Hypothalamus (tissue), 51 donors: ENCODE data around the gene CLTA.

ENCODE experiments used
- DNase-seq, 51 donors: peaks; one replicate each; lab custom pipeline; 2025; lab: John Stamatoyannopoulos, UW

Gene CLTA, protein sequence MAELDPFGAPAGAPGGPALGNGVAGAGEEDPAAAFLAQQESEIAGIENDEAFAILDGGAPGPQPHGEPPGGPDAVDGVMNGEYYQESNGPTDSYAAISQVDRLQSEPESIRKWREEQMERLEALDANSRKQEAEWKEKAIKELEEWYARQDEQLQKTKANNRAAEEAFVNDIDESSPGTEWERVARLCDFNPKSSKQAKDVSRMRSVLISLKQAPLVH

GRCh38 chr9:36190388-36191289, at the start of gene CLTA:
TSS of gene CLTA (plus strand) at chr9:36190921. CDS start at chr9:36191057, 136 bp downstream.
- DNase-seq, result peak; percentile 69 to 99 (median 96)

DNA sequence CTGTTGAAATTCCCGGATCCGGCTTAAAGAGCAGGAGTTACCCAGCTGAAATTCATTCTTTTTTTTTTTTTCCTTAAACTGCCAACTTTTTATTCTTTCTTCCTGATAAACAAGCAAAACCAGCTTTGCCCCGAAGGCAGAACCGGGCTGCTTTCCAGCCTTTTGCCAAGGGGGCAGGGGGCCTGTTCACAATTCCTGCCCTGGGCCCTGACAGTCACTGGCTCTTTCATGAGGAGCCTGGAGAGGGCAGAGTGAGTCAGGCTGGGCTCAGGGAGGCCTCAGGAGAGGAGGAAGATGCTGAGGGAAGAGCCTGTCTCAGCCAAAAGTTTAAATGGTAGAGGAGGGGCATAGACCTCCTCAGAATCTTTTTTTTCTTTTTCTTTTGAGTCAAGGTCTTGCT, 49.4 kb upstream of the CLTA start:
- DNase-seq, result peak in 12 of 51 donors; percentile 7 to 58 (median 38)

- no peak for DNase-seq
These were observed 49.0 kb upstream of the CLTA start for GRCh38 chr9:36141761-36142160.

DNA sequence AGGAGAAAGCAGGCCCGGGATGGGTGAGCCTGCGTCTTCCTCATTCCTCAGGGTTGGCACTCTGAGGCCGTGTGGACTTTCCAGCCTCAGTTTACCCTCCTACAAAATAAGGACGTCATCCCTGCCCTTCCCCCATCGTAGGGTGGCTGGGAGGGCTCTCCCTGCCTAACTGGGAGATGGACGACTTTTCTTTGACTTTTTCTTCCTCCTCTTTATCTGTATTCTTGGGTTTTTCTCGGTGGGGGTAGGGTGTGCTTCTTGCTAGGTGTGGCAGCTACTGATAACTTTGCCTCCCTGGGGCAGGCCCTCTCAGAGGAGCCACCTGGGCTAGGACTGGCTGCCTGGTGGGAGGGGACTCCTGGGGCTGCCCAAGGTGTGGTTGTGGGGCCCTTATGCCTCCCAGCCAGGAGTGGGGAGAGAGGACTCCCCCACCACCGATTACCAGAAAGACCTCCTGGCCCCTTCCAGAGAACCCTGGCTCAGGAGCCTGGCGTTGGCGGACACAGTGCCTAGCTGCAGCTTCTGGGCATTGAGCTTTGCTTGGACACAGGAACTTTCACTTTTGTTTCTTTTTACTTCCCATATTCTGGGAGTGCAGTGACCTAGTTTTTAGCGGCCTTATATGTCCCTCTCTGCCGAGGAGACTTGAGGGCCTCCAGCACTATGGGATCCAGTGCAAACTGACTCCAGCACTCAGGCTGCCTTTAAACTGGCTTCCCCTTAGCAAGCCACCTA, 48.0 kb upstream of the CLTA start:
- peak in 13 of 51 donors; percentile 13 to 44 (median 30) for DNase-seq

DNA sequence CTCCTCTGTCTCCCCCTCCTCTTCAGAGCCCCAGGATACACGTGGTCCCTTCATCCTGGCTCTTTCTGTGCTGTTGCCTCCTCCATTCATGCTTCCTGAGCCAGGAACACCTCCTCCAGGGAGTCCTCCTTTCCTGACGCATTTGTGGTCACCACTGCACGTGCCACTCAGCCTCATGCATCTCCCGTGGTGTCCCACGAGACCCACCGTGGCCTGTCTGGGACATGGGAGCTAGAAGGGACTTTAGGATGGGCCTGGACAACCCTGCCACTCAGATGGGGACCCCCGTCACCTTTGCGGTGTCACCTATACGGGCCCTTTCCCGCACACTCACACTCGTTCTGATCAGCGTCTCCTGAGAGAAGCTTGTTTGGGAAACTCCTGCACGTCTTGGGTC, 47.5 kb upstream of the CLTA start:
- no peak for DNase-seq

- DNase-seq, result no peak
These were observed 46.1 kb upstream of the CLTA start for GRCh38 chr9:36144309-36145232.

DNA sequence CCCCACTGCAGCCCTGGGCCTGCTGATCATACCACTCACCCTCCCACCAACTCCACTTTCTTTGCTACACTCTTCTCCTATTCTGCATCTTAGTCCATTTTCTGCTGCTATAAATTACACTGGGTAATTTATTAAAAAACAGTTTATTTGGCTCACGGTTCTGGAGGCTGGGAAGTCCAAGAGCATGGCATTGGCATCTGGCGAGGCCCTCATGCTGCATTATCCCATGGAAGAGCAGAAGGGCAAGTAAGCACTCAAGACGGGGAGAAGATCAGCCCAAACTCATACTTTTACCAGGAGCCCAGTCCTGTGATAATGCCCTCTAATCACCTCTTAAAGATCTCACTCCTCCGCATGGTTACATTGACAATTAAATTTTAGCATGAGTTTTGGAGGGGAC, 44.8 kb upstream of the CLTA start:
- no peak for DNase-seq

DNA sequence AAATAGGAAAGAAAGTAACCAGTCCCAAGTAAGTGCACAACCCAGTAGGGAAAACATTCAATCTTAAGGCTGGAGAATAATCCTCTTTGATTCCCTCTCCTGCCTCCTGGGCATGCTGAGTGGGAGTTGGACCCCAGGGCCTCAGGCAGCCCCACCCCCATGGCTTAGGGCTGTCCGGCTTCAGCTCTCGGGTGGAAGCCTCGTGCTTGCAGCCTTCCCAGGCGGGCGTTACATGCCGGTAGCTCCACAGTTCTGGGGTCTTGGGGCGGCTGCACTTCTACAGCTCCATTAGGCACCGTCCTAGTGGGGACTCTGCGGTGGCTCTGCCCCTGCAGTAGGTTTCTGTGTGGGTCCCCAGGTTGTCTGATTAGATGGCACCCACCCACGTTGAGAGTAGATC, 44.1 kb upstream of the CLTA start:
- DNase-seq, result no peak

DNA sequence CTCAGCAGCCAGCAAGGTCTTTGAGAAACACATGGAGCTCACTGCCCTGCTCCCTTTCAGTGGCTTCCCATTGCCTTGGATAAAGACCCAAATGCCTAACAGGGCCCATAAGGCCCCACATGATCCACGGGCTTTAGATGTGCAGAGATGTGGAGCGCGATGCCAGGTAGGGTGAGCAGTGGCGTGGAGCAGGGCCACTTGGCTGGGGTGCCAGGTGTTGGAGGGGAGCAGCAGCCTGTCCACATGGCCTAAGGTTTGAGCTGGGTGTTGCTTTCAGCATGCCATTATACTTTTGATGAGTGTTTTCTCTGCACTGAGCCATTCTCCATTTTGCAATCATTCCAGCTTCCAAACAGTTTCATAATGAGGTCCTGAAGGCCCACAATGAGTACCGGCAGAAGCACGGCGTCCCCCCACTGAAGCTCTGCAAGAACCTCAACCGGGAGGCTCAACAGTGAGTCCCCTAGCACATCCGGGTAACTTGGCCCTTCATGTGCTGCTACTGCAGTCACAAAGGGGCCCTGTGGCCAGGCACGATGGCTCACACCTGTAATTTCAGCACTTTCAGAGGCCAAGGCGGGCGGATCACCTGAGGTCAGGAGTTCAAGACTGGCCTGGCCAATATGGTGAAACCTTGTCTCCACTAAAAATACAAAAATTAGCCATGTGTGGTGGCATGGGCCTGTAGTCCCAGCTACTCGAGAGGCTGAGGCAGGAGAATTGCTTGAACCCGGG, 43.1 kb upstream of the CLTA start:
- DNase-seq, result no peak

- peak; percentile 47 to 99 (median 89) for DNase-seq
These were observed 42.2 kb upstream of the CLTA start for GRCh38 chr9:36148311-36149051.

- DNase-seq, result peak in 5 of 51 donors; percentile 11 to 61 (median 37)
These were observed 41.5 kb upstream of the CLTA start for GRCh38 chr9:36149197-36149596.

DNA sequence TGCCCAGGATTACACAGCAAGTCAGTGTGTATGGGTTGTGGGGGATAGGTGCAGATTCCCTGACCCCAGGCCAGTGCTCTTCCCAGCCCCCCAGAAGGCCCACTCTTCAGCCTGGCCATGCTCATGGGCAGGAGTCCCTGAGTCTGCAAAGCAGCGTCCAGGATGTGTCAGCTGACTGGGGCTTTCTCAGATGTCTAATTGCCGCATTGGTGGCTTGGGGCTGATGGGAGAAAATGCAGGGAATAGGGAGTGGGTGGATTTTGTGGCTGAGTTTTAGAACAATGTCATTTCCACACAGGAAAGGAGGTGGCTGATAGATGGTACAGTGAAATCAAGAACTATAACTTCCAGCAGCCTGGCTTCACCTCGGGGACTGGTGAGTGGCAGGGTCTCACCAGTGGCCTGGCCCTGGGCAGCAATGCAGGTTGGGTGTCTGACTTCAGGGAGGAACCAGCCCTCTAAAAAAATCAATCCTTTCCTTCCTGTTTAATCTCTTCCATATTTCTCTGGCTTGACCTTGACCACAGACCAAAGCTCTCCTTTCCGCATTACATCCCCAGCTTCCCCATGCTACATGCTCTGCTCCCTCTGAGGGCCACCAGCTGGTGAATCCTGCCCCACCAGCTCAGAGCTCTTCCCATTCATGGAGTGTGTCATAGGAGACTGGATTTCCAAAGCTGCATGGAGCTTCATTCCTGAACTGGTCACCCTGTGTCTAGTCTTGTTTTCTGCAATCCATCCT, 40.0 kb upstream of the CLTA start:
- DNase-seq, result peak in 2 of 51 donors; percentile 13 to 39

DNA sequence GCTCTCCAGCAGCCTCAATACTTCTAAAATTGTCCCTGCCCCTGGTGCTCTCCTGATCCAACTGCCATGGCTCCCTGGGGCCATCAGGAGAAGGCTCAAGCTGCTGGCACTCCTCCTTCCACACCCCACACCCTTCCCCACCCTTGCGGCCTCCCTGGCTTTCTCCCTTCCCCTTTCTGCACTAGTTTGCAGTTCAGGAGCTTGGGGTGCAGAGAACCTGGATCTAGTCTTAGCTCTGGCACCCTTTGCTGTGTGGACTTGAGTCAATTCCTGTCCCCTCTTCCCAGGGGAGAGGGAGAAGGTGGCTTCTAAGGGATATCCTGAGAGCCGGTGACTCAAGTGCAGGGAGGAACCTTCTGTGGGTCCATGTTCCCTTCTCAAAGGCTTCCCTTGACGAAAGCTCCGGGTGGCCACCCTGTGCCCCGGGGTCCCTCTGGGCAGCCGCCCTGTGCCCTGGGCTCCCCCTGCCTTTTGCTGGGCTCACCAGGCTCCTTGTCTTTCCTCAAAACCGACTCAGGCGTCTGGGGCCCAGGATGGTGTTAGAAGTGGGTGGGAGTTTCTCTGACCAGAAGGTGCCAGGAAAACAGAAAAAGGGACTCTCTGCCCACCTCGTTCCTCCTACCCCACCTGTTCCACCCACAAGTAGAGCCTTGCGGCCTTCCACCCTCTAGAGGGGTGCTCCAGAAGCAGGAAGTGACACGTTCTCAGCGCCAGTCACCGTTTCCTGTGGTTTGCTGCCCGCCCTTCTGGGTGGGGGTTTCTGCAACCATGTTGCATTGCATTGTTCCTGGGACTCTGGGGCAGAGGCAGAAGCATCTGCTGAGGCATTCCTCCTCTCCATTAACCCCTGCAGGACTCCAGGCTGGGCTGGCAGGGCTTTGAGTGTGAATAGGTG, 39.2 kb upstream of the CLTA start:
- DNase-seq, result peak in 6 of 51 donors; percentile 16 to 31 (median 20)

GRCh38 chr9:36152741-36153438, 37.8 kb upstream of the CLTA start:
- DNase-seq, result no peak

DNA sequence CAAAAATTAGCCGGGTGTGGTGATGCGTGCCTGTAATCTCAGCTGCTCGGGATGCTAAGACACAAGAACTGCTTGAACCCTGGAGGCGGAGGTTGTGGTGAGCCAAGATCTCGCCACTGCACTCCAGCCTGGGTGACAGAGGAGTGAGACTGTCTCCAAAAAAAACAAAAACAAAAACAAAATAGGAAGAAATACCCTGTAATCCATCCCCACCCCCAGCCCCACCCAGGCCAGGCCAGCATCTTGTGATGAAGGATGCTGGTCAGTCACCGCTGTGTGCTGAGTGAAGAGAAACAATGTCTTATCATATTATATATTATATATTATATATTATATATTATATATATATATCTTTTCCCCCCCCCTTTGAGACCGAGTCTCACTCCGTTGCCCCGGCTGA, 37.0 kb upstream of the CLTA start:
- DNase-seq, result no peak

DNA sequence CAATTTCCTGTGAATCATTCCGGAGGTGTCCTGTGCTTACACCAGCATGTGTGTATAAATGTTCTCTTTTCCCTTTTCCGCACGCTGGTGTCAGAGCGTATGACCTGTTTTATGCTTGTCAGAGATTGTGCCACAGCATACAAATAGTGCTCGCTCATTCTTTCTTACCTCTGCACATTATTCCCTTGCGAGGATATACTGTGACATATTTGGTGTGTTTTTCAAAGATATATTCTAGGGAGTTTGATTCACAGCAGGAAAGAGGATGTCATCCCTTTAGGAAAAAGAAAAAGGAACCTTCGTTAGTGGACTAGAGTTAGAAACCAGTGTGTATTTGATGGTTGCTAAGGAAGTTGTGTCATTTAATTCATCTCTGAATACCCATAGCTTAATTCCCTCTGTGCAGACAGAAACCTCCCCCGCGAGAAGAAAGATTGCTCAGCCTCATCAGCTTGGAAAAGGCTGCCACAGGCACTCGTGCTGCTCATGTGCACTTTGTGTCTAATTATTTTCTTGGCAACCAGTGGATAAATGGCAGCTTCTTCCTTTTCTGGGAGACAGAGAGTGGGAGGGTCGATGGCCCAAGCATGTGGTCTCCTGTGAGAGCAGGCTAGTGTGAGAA, 36.3 kb upstream of the CLTA start:
- peak in 22 of 51 donors; percentile 10 to 79 (median 31) for DNase-seq
